AG04450 (cell line): ENCODE results near the gene PACRG. TPM values are rescaled to one million over a fixed set of nuclear protein-coding genes. Genes with fewer than 3 reads are reported as not detected.

Experiments used
- CTCF ChIA-PET: fragments of 300-600, 350-600 bp; formaldehyde crosslinking; extraction: SDS; loops from one replicate; lab custom pipeline; 2022; ENCODE audit warnings: antibody characterized with exemption, inconsistent platforms; lab: Charles Lee
- POLR2A ChIA-PET: fragments of 350-600 bp; formaldehyde crosslinking; extraction: SDS; loops from one replicate; lab custom pipeline; 2021; ENCODE audit warnings: antibody characterized with exemption, inconsistent platforms; lab: Yijun Ruan, JAX
- DNase-seq: peaks from one replicate; pipeline ENCODE4 v3.0.0-alpha.2; 2011; ENCODE audit warnings: low read depth, low spot score
- H3K27ac ChIP-seq: one replicate; pipeline ENCODE4 v1.5.1; 2012; ENCODE audit warnings: low read depth, low read length, control low read depth
- H3K27me3 ChIP-seq: one replicate; pipeline ENCODE4 v1.6.0; 2012; ENCODE audit warnings: low read length; ENCODE audit not compliant: control insufficient read depth, insufficient read depth
- H3K4me3 ChIP-seq: 2 replicates; pipeline ENCODE4 v1.5.1; 2011; ENCODE audit warnings: mild to moderate bottlenecking, low read depth, low read length, control low read depth
- H3K9me3 ChIP-seq: 2 replicates; pipeline ENCODE4 v1.5.1; 2012; ENCODE audit warnings: low read length; ENCODE audit not compliant: control insufficient read depth, insufficient read depth
- CTCF ChIP-seq: IDR thresholded peaks from 2 replicates; pipeline ENCODE4 v1.5.1; 2011; ENCODE audit warnings: low read depth, low read length, control low read depth, inconsistent platforms
- polyA plus RNA-seq: library from polyadenylated mRNA; depleted of rRNA; stranded (reverse); fragments of >200 nt; gene quantifications from 2 replicates; pipeline ENCODE4 v1.2.3, GENCODE V29; 2011

Gene PACRG
- polyA plus RNA-seq, 1 experiment = not detected

GRCh38 chr6:162952423-162952822 lies 224.6 kb downstream of the PACRG start:
- Histone ChIP-seq H3K27ac (no peak overlapping the region), H3K27me3 (no peaks in the 10 kb centered on the region), H3K9me3 (no peaks in the 10 kb centered on the region), H3K4me3 (no peak overlapping the region)
- DNase-seq = no peak
- TF ChIP-seq CTCF = no peak
- ChIA-PET CTCF (no interaction called here), POLR2A (no interaction called here)

GRCh38 chr6:162957062-162957461 lies 229.3 kb downstream of the PACRG start:
- Histone ChIP-seq H3K27me3 (no peaks in the 10 kb centered on the region), H3K9me3 (no peaks in the 10 kb centered on the region), H3K27ac (peak overlapping the region; percentile 11), H3K4me3 (no peak overlapping the region)
- TF ChIP-seq CTCF = no peak
- DNase-seq = no peak
- ChIA-PET CTCF (no interaction called here), POLR2A (no interaction called here)

- CTCF ChIA-PET = no interaction called here
Observed at GRCh38 chr6:162960679-162961457, 233.1 kb downstream of the PACRG start.

GRCh38 chr6:162962093-162962492 lies 234.3 kb downstream of the PACRG start:
- DNase-seq = no peak
- Histone ChIP-seq H3K9me3 (no peaks in the 10 kb centered on the region), H3K27ac (no peak overlapping the region), H3K27me3 (no peaks in the 10 kb centered on the region), H3K4me3 (no peak overlapping the region)
- TF ChIP-seq CTCF = no peak
- ChIA-PET POLR2A (no interaction called here), CTCF (no interaction called here)

More at GRCh38 chr6:162960679-162961457, 233.1 kb downstream of the PACRG start:
- H3K9me3 ChIP-seq = no peaks in the 10 kb centered on the region
- no peaks in the 10 kb centered on the region for H3K27me3 ChIP-seq
- no peak overlapping the region for H3K4me3 ChIP-seq
- no peak for TF ChIP-seq CTCF
- POLR2A ChIA-PET = no interaction called here
- DNase-seq = no peak
- H3K27ac ChIP-seq = no peak overlapping the region

GRCh38 chr6:162963861-162964260 lies 236.1 kb downstream of the PACRG start:
- CTCF ChIA-PET = no interaction called here
- Histone ChIP-seq H3K4me3 (no peak overlapping the region), H3K9me3 (no peaks in the 10 kb centered on the region), H3K27ac (no peak overlapping the region), H3K27me3 (no peaks in the 10 kb centered on the region)
- no peak for TF ChIP-seq CTCF
- POLR2A ChIA-PET = interaction anchor here (0.9 kb wide), 1 partner anchor 10 kb away, joined by 3 read pairs; no protein-coding TSS in a partner anchor
- no peak for DNase-seq
